Germinal center (tissue), 1 donor: ENCODE results near the gene CC2D2B.
A peak's percentile ranks its signal among the peaks of the same experiment; 100 is the strongest.
"Not testable (repeated sequence)": the region's sequence is repeated elsewhere in the genome, so short reads cannot be mapped to it uniquely, and the experiment has no call there.

ENCODE experiments used
- DNase-seq: peaks from one replicate; pipeline ENCODE4 v3.0.0; 2012; ENCODE audit warnings: mixed read lengths, low spot score

Gene CC2D2B

DNA sequence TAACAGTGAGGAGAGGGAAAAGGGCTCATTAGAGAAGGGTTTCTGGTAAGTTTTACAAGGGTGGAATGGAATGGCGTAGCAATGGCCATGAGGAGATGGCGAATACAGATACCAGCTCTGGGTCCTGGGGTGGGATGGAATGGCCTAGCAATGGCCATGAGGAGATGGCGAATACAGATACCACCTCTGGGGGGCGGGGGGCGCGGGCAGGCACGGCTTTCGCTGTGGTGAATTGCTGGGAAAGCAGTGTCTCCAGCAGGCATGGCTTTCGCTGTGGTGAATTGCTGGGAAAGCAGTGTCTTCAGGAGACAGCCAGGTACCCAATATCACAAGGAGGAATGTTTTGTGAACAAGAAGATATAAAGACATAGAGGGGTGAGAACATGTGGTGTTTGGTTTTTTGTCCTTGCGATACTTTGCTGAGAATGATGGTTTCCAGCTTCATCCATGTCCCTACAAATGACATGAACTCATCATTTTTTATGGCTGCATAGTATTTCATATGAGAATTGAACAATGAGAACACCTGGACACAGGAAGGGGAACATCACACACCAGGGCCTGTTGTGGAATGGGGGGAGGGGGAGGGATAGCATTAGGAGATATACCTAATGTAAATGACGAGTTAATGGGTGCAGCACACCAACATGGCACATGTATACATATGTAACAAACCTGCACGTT, 1.7 kb upstream of the CC2D2B start:
- not testable (repeated sequence) for DNase-seq

DNA sequence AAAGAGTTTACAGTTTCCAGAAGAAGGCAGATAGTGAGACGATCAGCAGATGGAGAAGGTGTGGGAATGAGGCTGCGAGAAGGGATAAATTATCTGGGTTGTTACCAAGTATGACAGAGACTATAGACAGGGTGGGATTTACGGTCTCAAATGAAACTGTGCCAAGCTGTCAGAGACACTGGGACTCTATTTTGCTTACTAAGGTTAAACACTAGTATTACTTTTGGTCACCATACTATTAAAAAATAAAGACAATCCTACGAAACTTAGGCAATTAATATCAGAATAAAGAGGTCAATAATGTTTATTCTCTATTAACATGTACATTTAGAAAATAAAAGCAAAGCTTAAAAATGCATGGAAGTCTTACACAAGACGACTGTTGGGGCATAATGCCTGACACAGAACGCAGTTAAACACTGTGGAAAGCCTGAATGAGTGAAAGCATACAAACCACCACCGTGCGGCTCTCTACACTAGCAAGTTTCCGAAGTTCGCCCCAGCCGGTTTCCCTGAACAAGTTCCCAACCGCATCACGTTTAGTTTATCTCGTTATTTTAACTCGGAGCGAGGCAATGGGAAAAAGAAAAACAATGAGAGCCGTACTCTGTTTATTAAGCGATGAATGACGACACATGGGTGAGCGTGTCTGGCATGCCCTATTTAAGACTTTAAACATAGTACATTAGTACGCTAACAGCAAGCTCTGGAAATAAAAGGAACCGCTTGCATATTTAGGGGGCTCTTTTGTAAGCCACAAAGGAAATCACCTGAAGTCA, 909 bp upstream of the CC2D2B start:
- DNase-seq: peak; percentile 30

DNA sequence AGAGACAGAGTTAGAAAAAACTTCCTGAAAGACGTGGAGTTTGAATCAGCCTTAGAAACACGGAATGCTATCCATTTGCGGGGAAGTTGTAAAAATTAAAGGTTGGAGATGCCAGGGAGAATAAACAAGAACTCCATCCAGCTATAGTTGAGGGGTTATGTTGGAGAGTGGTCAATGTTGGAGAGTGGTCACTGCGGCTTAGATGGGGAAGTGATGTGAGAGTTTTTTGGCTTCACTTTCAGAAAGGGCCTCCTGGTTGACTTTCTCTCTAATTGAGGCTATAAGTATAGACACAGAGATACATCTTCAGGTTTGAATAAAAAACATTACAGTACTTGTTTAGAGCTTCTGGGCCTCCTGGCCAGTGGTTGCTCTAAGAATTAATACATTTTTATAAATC, 675 bp downstream of the CC2D2B start:
- no peak for DNase-seq

DNA sequence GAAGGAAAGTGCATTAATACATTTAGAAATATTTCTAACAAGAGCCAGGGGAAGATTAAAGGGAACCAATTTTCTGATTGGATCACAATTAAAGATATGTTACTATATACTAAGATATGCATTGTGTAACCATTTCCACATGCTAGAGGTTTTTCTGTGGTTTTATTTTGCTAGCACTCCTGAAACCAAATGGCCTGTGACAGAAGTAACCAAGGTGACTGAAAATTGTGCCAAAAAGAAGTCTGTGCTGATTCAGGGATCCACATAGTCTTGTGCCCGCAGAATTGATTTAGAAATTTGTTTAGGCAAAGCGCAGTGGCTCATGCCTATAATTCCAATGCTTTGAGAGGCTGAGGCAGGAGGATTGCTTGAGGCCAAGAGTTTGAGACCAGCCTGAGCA, 1.8 kb downstream of the CC2D2B start:
- no peak for DNase-seq

DNA sequence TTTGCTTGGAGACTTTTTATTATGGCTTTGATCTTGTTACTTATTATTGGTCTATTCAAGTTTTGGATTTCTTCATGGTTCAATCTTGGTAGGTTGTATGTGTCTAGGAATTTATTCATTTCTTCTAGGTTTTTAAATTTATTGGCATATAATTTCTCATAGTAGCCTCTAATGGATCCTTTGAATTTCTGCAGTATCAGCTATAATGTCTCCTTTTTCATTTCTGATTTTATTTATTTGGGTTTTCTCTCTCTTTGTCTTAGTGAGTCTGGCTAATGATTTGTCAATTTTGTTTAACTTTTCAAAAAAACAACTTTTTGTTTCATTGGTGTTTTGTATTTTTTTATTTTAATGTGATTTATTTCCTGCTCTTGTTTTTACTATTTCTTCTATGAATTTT, 8.3 kb downstream of the CC2D2B start:
- DNase-seq: not testable (repeated sequence)

DNA sequence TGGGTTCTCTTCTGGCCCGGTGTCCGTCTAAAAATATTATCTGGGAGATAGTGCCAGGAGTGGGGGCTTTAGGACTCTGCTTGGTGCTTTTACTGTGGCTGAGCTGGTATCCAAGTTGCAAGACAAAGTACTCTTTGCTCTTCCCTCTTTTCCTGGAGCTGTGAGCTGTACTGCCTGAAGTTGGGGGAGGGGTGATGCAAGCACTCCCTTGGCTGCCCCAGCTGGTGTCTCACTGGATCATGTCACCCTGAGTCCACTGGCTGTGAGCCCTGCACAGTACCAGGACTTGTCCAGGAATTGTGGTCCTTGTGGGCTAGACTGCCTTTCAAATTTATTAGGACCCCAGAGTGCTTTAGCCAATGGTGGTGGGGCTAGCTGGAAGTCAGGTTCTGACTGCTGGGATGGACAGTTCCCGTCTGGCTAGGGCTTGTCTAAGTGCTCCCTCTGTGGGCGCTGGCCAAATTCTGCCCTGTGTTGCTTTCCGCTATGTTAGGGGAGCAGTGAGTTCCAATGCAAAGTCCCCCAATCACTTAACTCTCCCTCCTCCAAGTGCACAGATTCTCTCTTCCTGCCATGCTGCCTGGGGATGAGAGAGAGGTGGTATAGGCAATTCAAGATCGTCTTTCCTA, 13.1 kb downstream of the CC2D2B start:
- no peak for DNase-seq

DNA sequence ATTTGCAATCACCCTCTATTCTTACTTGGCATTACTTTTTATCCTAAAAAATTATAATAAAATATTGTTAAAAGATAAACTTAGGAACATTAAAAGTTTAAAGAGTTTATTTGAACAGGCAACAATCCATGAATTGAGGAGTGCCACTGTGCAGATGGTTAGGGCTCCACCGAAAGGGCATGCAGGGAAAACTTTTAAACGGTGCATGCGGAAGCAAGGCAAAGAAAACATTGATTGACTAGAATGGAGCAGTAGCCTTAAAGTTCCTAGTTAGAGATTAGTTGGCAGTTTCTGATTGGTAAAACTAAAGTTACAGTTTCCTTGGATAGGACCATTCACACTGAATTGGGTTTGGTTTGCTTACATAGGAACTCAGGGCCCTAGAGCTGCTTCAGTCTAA, 17.3 kb downstream of the CC2D2B start:
- no peak for DNase-seq

DNA sequence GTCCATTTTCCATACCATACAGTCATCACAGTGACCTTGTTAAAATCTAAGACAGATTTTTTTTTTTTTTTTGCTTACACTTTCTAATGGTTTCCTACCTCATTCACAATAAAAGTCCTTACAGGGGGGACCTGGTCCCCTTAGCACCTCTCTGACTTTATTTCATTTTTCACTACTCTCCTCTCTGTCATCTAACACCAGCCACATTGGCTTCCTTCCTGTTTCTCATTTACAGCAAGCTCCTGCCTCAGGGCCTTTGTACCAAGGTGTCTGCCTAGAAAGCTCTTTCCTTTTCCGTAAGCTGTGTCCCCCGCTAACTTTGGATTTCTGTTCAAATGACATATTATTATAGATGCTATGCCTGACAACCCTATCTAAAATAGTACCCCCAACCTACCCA, 27.7 kb downstream of the CC2D2B start:
- no peak for DNase-seq

DNA sequence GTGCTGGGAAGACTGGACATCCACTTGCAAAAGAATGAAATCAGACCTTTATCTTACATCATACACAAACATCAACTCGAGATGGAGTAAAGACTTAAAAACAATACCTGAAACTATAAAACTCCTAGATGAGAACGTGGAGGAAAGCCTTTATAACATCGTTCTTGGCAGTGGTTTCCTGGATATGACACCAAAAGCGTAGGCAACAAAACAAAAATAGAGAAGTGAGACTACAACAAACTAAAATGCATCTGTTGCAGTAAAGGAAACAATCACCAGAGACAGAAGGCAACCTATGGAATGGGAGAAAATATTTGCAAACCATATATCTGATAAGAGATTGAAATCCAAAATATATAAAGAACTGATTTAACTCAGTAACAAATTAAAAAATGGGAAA, 33.3 kb downstream of the CC2D2B start:
- no peak for DNase-seq

DNA sequence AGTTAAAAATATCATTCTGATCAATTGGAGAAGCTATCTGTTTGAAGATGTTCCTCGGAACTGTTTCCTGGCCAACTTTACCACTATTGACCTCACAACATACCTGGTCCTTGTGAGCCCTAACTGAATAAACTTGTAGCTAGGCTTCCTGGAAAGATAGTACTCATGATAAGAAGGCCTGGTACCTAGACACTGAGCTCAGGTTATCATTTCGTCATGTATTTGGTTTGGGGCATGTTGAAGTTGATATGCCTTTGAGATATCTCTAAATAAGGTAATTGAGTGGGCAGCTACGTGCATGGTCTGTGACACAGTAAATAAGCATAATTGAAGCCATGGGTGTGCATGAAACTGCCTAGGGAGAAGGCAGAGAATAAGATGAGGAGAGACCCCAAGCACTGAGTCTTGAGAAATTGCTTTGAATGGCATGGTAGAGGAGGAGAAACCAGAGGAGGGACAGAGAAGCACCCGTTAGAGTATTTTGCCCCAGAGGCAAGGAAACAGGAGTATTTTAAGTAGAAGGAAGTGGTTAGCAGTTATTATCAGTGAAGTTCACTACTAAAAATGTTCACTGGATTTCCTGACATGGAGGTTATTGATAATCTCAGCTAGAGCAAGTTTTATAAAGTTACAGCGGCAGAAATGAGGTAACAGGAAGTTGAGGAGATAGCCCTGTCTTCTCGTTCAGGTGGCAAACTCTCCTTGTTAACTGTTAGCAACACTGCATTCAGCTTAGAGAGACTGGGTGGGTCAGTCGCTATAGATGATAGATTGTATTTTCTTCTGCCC, 55.6 kb downstream of the CC2D2B start:
- DNase-seq: no peak

DNA sequence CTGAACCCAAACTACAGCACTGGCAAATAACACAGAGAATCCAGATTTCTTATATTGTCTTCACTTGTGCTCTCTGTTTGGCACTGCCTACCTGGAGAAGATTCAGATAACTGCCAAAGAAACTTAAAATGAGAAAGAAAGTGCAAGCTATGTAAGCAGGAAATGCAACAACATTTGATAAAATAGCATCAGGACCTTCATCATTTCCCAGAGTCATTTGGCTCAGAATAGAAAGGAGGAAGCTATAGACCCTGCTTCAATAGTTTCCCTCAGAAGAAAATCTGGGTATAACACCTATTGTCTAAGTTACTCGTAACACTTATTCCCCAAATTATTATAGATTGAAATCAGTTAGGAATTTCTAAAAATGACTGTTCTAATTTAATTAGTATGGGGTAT, 56.2 kb downstream of the CC2D2B start:
- DNase-seq: no peak

DNA sequence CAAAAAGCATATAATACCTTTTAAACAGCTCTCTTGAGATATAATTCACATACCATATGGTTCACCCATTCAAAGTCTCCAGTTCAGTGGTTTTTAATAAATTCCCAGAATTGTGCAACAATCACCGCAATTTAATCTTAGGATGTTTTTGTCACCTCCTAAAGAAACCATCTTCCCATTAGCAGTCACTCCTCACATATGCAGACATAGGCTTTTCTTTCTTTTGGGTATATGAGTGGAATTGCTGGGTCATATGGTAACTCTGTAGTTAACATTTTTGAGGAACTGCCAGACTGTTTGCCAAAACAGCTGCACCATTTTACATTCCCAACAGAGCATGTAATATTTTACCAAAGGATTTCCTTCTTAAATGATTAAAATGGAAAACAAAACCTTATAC, 57.0 kb downstream of the CC2D2B start:
- no peak for DNase-seq

DNA sequence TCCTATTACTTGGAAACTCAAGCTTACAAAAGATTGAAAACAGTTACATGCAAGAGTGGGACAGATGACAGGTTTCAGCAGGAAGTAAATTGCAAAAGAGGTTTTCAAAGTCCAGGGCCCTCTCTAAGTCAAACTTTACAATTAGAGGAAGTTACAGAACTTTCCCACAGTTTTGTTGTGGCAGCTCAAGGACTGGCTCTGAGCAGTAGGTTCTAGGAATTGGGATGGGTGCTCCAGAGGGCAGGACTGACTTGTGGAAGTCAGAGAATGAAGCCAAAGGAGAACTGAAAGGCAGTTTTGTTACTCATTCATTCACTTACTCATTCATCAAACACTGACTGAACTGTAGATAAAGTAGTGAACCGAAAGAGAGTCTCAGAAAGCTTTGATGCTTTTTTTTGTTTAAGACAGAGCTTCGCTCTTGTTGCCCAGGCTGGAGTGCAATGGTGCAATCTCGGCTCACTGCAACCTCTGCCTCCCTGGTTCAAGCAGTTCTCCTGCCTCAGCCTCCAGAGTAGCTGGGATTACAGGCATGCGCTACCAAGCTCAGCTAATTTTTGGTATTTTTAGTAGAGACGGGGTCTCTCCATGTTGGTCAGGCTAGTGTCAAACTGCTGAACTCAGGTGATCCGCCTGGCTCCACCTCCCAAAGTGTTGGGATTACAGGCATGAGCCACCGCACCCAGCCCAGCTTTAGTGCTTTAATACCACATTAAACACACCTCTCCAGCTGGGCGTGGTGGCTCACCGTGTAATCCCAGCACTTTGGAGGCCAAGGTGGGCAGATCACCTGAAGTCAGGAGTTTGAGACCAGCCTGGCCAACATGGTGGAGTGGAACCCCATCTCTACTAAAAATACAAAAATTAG, 68.8 kb downstream of the CC2D2B start:
- DNase-seq: no peak

DNA sequence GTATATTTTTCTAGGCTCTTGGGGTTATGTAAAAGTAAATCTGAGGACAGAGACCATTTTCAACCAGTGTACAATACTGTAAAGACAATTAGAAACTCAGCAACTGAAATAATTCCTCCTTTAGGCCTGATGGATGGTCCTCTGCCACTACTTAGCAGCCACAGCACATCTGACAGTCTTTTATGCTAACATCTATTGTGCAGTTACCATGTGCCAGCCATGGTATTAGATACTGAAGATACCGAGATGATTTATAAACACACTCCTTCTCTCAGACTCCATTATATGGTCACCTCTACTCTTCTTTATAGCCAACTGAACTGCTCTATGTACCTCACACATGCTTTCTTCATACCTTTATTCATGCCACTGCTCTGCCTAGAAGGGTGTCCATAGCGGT, 74.4 kb downstream of the CC2D2B start:
- DNase-seq: no peak

DNA sequence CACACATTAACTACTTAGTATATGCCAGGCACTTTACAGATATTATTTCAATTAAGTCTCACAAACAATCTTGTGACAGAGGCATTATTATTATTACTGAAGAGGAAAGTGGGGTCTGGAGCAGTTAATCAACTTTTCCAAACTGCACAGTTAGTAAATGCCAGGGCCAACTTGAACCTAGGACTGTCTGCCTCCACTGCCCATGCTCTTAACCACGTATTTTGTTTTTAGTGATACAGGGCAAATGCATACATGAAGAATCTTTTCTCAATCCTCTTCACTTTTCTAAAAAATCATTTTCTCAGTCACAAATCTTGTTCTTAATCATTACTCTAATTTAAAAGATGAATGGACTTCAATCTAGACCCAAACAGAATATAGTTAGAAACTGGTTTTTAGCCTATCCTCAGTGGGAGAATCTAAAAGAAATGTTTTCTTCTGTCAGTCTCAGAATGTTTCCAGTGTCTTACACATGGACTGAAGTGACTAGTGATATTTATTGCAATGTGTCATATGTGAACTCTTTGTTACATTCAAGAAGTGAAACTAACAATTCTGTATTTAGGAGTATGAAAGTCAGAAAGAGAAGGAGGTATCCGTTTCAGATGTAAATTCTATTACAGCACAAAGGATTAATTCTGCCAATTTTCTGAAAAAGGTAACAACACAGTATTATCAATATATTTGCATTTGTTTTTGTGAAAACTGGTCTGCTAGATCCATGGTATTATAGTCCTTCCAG, 80.1 kb downstream of the CC2D2B start:
- no peak for DNase-seq

DNA sequence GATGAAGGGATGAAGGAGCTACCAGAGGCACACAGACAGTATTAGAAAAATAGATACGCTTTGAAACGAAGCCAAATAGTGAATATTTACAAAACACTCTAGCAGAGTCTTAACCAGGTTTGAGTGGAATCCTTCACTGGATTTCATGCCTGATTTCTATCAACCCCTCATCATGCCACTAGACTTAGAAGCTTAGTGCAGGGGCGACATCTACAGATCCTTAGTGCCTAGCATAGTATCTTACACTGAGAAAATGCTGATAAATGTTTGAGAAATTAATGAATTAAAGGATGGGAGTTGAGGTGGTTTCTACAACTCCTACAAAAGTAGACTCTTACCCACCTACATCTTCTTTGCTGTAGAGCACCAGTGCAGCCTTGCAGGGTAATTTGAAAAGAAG, 80.9 kb downstream of the CC2D2B start:
- no peak for DNase-seq

DNA sequence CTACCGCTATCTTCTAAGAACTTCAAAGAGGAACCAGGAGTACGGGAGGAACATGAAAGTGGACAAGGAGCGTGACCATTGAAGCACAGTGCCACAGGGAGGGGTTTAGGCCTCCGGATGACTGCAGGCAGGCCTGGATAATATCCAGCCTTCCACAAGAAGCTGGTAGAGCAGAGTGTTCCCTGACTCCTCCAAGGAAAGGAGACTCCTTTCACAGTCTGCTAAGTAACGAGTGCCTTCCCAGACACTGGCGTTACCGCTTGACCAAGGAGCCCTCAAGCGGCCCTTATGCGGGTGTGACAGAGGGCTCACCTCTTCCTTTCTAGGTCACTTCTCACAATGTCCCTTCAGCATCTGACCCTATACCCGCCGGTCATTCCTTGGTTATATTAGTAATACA, 86.6 kb downstream of the CC2D2B start:
- not testable (repeated sequence) for DNase-seq

DNA sequence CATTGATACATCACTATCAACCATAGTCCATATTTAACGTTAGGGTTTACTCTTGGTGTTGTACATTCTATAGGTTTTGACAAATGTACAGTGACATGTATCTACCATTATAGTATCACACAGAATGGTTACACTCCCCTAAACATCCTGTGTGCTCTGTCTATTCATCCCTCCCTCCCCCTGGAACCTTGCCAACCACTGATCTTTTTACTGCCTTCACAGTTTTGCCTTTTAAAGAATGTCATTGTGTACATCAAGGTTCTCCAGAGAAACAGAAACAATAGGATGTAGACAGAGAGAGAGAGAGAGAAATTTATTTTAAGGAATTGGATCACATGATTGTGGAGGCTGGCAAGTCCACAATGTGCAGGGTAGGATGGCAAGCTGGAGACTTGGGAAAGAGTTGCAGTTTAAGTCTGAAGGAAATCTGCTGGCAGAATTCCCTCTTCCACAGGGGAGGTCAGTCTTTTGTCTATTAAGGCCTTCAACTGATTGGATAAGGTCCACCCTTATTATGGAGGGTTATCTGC, 90.5 kb downstream of the CC2D2B start:
- no peak for DNase-seq

DNA sequence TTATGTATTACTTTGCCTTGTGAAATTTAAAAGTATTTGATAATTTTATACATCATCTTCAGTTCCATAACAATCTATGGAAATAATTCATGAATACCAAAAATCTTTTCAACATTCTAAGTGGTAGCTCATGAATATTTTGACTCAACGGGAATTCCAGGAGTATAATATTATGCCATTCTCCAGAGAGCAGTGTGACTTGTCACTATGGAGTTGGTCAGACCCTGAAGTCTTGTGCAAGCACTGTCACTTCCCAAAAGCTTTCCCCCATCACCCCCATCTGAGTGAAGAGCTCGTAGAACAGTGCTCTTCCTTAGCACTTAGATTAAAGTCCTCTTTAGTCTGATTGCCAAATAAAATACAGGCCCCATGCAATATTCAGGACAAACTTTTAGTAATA, 106.2 kb downstream of the CC2D2B start:
- DNase-seq: no peak

DNA sequence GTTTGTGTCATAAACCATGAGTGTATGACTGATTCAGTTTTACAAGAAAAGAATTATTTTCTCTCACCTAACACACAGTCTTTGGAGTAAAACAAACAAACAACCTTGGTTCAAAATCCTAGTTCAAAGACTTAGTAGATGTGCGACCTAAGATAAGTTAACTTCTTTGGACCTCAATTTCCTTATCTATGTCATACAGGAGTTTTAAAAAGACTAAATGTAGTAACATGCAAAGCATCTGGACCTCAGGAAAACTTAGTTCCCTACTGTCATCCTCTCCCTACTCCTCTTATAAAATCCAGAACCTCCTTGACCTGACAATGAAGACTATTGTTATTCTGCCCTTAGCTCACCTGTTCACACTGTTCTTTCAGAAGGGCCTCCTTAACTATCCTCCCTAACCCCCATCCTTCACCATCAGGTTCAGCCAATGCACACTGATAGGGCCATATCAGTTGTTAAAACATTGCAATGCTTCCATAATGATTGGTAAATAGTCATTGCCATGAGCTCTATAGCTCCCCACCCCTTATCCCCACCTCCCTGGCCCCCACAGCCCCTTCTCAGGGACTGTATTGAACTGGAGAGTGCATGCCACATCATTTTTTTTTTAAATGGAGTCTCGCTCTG, 106.8 kb downstream of the CC2D2B start:
- DNase-seq: no peak
